Effector memory CD4-positive, alpha-beta T cell (primary cell): ENCODE measurements around the gene IQSEC3.

Experiments used
- DNase-seq, 3 donors: peaks; one replicate each; pipeline ENCODE4 v3.0.0-alpha.2; 2020
- H3K27ac ChIP-seq: 2 replicates; pipeline ENCODE4 v1.7.0; 2013; ENCODE audit warnings: mild to moderate bottlenecking, low read length, moderate library complexity; ENCODE audit not compliant: insufficient read depth, poor library complexity, severe bottlenecking
- H3K27me3 ChIP-seq: replicated peaks from 2 replicates; pipeline ENCODE4 v1.7.0; 2013; ENCODE audit warnings: mild to moderate bottlenecking, low read length; ENCODE audit not compliant: insufficient read depth, control insufficient read depth, poor library complexity, severe bottlenecking
- H3K36me3 ChIP-seq: 2 replicates; pipeline ENCODE4 v1.7.0; 2013; ENCODE audit warnings: mild to moderate bottlenecking, low read length, moderate library complexity; ENCODE audit not compliant: control insufficient read depth, insufficient read depth
- H3K4me1 ChIP-seq: 2 replicates; pipeline ENCODE4 v1.7.0; 2013; ENCODE audit warnings: low read length, mild to moderate bottlenecking; ENCODE audit not compliant: control insufficient read depth, insufficient read depth, poor library complexity, severe bottlenecking
- H3K4me3 ChIP-seq: 2 replicates; pipeline ENCODE4 v1.7.0; 2013; ENCODE audit warnings: low read length, low read depth, mild to moderate bottlenecking; ENCODE audit not compliant: insufficient read depth, poor library complexity, severe bottlenecking
- H3K9me3 ChIP-seq: 2 replicates; pipeline ENCODE4 v1.7.0; 2013; ENCODE audit warnings: mild to moderate bottlenecking, low read length, moderate library complexity; ENCODE audit not compliant: control insufficient read depth

IQSEC3 gene

DNA sequence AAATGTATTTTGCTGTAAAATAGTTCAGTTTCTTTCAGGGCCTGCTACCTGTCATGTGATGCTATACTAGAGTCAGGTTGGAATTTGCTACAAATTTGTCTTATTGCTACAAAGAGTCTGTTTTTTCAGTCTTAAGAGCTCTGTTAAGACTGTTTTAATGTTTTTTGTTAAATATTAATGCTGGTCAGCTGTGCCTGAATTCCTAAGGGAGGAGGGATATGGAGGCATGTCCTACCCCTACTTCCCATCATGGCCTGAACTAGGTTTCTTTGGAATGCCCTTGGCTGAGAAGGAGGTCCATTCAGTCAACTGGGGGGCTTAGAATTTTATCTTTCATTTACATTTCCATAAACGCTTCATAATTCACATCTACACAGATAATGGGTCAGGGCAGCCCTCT lies 30.0 kb downstream of the IQSEC3 start:
- H3K27me3 ChIP-seq = no peaks in the 10 kb centered on the region
- H3K27ac ChIP-seq = no peak overlapping the region
- H3K4me3 ChIP-seq = no peak overlapping the region
- no peaks in the 10 kb centered on the region for H3K9me3 ChIP-seq
- DNase-seq = no peak
- no peaks in the 10 kb centered on the region for H3K36me3 ChIP-seq
- no peaks in the 10 kb centered on the region for H3K4me1 ChIP-seq

DNA sequence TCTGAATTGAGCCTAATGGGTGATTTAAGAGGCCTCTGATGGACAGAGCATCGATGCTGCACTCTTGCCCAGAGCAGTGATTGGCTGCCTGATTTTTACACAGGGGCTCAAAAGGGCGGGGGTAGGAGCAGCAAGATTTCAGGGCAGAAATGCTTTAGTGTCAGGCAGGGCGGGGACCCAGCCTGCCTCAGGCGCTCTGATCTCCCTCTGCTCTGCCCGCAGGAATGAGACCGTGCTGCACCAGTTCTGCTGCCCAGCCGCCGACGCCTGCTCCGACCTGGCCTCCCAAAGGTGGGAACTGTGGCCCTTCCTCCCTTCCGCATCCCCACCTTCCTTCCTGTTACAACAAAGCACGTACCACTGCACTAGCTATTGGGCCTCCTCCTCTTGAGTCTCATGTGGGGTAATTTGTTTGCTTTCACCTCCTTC lies 32.4 kb downstream of the IQSEC3 start:
- Histone ChIP-seq H3K9me3 (no peaks in the 10 kb centered on the region), H3K4me1 (no peaks in the 10 kb centered on the region), H3K27ac (no peak overlapping the region), H3K27me3 (no peaks in the 10 kb centered on the region), H3K4me3 (no peak overlapping the region), H3K36me3 (no peaks in the 10 kb centered on the region)
- DNase-seq = no peak

DNA sequence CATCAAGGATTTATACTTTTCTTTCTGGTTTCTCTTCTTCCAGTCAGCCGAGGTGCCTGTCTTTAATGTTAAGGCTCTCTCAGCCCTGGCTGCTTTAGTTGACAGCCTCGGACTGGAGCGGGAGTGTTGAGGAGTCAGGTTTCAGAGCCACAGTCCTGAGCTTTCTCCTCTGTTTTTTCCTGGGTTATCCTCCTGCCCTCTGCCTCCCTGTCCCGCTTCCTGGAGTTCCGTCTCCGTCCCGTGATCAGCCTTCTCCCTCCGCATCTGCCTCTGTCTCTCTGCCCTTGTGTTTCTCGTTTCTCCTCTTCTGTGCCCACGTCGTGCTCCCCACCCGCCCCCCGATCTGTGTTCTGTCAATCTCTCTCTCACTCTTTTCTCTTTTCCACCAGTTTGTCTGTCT lies 33.0 kb downstream of the IQSEC3 start:
- DNase-seq = no peak

DNA sequence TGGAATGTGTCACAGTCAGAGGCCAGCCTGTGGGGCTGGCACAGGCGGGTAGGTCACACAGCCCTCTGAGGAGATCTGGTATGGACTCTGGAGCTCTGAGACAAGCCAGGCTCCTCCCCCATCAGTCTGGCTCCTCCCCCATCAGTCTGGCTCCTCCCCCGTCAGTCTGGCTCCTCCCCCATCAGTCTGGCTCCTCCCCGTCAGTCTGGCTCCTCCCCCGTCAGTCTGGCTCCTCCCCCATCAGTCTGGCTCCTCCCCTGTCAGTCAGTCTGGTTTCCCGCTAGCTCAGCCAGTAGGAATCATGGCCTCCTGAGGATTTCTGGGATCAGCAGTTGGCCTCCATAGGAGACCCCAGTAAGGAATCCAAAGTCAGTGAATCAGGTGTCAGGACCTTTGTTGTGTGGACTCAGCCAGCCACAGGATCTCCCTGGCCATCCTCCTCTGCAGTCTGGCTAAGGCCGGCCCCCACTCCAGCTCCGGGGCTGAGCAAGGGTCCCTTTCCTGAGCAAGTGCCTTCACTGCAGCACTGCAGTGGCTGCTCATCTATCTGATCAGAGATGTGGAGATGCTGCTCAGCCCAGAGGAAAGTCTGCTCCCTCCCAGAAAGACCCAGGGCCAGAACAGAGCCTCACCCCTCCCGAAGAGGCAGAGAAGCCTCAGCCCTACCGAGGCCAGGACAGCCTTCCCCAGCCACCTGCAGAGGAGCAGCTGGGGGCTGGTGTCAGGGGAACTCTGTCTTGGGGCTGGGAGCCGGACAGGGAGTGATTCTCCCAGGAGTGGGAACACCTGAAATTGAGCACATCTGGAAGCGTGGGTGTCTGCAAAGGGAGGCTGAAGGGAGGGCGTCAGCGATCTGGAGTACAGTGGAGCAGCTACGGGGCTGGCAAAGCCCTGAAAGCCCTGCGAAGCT lies 35.7 kb downstream of the IQSEC3 start:
- Histone ChIP-seq H3K4me1 (no peaks in the 10 kb centered on the region), H3K4me3 (no peak overlapping the region), H3K36me3 (no peaks in the 10 kb centered on the region), H3K9me3 (no peaks in the 10 kb centered on the region), H3K27me3 (no peaks in the 10 kb centered on the region), H3K27ac (no peak overlapping the region)
- DNase-seq = no peak

More for the DNA sequence above, 33.0 kb downstream of the IQSEC3 start:
- H3K27me3 ChIP-seq = no peaks in the 10 kb centered on the region
- no peak overlapping the region for H3K27ac ChIP-seq
- no peak overlapping the region for H3K4me3 ChIP-seq
- no peaks in the 10 kb centered on the region for H3K9me3 ChIP-seq
- H3K36me3 ChIP-seq = no peaks in the 10 kb centered on the region
- H3K4me1 ChIP-seq = no peaks in the 10 kb centered on the region

DNA sequence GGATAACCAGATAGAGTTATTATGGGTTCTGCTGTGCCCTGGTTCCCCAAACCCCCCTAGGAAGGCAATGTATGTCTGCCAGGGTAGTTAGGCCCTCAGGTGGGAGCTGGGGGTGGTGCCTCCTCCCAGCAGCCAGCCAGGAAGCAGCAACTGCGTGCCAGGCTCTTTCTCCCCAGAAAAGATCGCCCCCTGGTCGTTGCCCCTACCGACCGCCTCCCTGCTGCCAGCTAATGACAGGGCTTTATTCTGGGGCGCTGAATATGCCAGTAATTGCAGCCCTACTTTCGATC lies 36.3 kb downstream of the IQSEC3 start:
- Histone ChIP-seq H3K9me3 (no peaks in the 10 kb centered on the region), H3K27me3 (no peaks in the 10 kb centered on the region), H3K27ac (no peak overlapping the region), H3K36me3 (no peaks in the 10 kb centered on the region), H3K4me3 (no peak overlapping the region), H3K4me1 (no peaks in the 10 kb centered on the region)
- DNase-seq = no peak

DNA sequence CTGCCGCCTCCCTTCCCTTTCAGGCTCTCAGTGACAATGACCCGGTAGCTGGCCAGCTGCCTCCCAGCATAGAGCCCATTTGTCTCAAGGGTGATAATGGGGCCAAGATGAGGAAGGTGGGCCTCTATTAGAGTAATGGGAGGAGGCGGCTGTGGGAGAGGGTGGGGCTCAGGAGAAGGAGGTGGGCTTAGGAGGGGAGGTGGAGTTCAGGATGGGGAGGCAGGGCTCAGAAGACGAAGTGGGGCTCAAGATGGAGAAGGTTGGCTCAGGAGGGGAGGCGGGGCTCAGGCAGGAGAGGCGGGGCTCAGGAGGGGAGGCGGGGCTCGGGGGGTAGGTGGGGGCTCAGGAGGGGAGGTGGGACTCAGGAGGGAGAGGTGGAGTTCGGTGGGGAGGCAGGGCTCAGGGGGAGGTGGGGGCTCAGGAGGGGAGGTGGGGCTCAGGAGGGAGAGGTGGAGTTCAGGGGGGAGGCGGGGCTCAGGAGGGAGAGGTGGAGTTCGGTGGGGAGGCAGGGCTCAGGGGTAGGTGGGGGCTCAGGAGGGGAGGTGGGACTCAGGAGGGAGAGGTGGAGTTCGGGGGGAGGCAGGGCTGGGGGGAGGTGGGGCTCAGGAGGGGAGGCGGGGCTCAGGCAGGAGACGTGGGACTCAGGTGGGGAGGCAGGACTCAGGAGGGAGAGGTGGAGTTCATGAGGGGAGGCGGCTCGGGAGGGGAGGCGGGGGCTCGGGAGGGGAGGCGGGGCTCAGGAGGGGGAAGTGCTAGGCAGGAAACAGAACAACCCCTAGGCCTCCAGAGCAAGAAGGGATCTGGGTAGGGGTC lies 36.8 kb downstream of the IQSEC3 start:
- H3K27ac ChIP-seq = no peak overlapping the region
- H3K36me3 ChIP-seq = no peaks in the 10 kb centered on the region
- H3K4me3 ChIP-seq = no peak overlapping the region
- DNase-seq = no peak
- H3K9me3 ChIP-seq = no peaks in the 10 kb centered on the region
- no peaks in the 10 kb centered on the region for H3K4me1 ChIP-seq
- H3K27me3 ChIP-seq = no peaks in the 10 kb centered on the region

DNA sequence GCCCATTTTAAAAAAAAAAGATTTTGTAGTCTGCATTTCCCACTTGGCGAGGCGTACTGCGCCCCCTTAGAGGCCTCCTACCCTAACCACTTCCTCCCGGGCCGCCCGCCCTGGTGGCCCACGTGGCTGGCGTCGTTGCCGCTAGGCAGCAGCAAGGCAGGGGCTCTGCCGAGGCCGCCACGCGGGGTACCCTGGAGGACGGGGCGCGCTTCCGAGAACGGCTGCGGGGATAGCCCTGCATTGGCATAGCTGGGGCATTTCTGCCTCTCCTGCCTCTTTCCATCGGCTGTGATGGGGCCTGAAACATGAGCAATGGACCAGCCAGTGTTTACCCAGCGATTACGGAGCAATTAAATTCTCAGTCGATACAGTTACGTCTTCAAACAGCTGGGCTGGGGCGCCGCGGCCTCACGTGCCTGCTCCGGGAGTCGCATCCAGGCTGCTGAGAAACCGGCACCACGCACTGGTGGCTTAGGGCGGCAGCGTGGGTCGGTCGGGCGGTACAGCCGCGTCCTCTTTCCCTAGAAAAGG lies 38.0 kb downstream of the IQSEC3 start:
- Histone ChIP-seq H3K36me3 (no peaks in the 10 kb centered on the region), H3K27me3 (no peaks in the 10 kb centered on the region), H3K27ac (no peak overlapping the region), H3K9me3 (no peaks in the 10 kb centered on the region), H3K4me1 (no peaks in the 10 kb centered on the region), H3K4me3 (no peak overlapping the region)
- DNase-seq = no peak

DNA sequence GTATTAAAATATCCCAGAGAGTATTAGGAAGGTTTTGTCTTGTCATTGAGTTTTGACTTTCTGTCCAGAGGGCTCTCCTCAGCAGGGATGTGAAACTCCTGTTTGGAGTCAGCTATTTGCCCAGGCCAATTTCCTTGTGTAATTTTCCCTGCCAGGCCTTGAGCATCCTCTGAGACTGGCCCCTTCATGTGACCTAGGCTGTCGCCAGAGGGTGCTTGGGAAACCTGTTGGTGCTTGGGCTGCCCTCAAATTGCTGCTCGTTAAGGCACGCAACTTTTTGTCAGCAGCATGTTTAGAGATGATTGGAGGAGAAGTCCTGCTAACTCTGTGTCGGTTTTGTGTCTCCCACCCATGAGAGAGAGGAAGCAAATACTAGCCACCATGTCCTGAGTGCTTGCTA lies 39.1 kb downstream of the IQSEC3 start:
- Histone ChIP-seq H3K27ac (no peak overlapping the region), H3K27me3 (no peaks in the 10 kb centered on the region), H3K4me3 (no peak overlapping the region), H3K36me3 (no peaks in the 10 kb centered on the region), H3K4me1 (no peaks in the 10 kb centered on the region), H3K9me3 (no peaks in the 10 kb centered on the region)
- no peak for DNase-seq

DNA sequence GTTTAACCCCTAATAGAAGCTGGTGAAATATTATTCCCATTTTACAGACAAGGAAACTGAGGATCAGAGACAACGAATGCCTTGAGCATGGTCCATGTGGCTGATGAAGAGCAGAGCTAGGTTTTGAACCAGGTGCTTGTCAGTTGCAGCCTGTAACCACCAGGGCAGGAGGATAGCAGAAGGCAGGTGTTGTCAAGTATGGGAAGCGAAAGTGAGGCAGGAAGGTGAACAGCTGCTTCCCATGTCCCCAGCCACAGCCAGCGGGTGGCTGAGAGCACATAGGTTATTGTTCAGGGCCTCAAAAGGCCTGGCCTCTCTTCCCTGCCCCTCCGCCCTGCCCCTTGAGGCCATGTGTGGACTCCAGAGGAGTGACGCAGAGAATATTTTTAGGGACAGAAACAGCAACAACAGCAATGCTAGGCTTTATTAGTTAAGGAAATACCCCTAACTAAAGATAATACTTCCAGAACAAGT lies 39.6 kb downstream of the IQSEC3 start:
- no peak for DNase-seq
- no peaks in the 10 kb centered on the region for H3K36me3 ChIP-seq
- H3K4me1 ChIP-seq = no peaks in the 10 kb centered on the region
- no peak overlapping the region for H3K27ac ChIP-seq
- no peak overlapping the region for H3K4me3 ChIP-seq
- no peaks in the 10 kb centered on the region for H3K27me3 ChIP-seq
- no peaks in the 10 kb centered on the region for H3K9me3 ChIP-seq

DNA sequence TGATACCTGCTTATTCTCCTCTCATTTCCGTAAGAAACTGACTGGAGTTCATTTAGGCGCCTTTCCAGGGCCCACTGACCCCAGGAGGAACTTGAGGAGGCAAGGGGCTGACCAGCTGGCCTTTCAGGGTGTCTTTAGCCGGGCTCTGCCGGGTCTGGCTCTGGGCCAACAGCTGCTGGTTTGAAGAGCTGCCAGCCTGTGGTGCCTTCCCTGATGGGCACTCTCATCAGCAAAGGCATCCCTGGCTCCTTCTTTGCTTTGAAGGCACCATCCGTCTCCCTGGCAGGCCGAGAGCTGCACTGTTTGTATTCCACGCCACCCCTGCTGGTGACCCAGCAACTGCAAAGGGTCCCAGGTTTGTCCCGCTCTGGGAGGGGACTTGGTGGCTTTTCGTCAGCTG lies 42.0 kb downstream of the IQSEC3 start:
- H3K4me1 ChIP-seq = no peaks in the 10 kb centered on the region

More for the DNA sequence above, 42.0 kb downstream of the IQSEC3 start:
- H3K27me3 ChIP-seq = no peaks in the 10 kb centered on the region
- no peak for DNase-seq
- no peaks in the 10 kb centered on the region for H3K36me3 ChIP-seq
- H3K4me3 ChIP-seq = no peak overlapping the region
- H3K9me3 ChIP-seq = no peaks in the 10 kb centered on the region
- H3K27ac ChIP-seq = no peak overlapping the region
